Activated T-helper 1 cell treated with Interleukin-2 at 50 U/mL for 16 hours (primary cell): ENCODE measurements around the gene GLIPR2.

Source experiments
- DNase-seq: peaks from one replicate; pipeline ENCODE4 v3.0.0-alpha.2; 2020; ENCODE audit warnings: low read depth

Gene GLIPR2

GRCh38 chr9:36194326-36195000, 57.9 kb downstream of the GLIPR2 start:
- DNase-seq: no peak

- no peak for DNase-seq
Observed at GRCh38 chr9:36204906-36205547, 68.5 kb downstream of the GLIPR2 start.

DNA sequence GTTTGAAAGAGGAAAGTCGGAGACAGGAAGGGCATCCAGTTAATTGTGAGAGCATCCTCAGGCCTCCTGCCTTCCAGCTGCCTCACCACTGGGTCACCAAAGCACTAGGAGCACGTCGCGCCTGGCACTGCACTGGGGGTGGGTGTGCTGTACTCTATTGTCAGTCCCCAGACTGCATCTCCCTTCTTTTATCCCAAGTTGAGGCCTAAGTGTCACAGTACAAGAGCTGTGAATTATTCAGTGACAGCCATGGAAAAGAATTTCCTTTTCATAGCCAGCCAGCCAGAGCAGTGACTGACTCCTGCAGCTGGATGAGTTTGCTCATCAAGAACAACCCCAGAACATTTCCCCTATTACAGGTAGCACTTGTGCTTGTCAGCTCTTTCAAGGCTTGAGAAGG, 70.5 kb downstream of the GLIPR2 start:
- no peak for DNase-seq

GRCh38 chr9:36207546-36208012, 71.0 kb downstream of the GLIPR2 start:
- DNase-seq: no peak

GRCh38 chr9:36208521-36209253, 72.2 kb downstream of the GLIPR2 start:
- no peak for DNase-seq

DNA sequence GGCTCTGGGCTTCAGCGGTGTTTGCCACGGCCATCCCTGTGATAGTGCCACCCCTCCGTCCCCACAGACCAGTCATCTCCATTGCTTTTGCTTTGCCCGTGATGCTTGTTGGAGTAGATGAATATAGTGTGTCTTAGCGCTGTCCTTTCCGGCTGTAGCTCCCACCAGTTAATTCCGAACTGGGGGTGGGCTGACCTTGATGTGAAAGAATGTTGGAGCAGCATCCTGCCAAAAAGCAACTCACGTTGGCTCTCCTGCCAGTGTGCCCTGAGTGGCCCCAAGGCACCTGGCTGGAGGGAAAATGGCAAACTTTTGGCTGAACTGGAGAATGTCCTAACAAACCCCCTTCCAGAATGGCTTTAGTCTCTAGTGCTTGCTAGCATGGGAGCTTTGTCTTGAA, 74.2 kb downstream of the GLIPR2 start:
- DNase-seq: no peak

- DNase-seq: no peak
Observed at GRCh38 chr9:36211510-36211909, 75.0 kb downstream of the GLIPR2 start.

GRCh38 chr9:36213387-36213786, 76.9 kb downstream of the GLIPR2 start:
- DNase-seq: no peak
